Panc1 (cell line): ENCODE measurements around the gene MBD3. TPM values are rescaled to one million over a fixed set of nuclear protein-coding genes. Genes with fewer than 3 reads are reported as not detected.

Source experiments
- ATAC-seq: fragments of 200-7000 bp; cut with Tn5 transposase; 2 replicates; pipeline ENCODE4 v1.9.1; 2020; ENCODE audit warnings: mild to moderate bottlenecking, moderate library complexity
- BruUV-seq: library from RNA; stranded (reverse); fragments of 400-500 nt; replicated peaks from 2 replicates; lab custom pipeline; 2021; lab: Mats Ljungman, UMichigan
- CTCF ChIA-PET: fragments of 300-600 bp; sonication (Branson Sonifier 250); formaldehyde crosslinking; loops from one replicate; lab custom pipeline; 2022; ENCODE audit warnings: antibody characterized with exemption; lab: Charles Lee
- POLR2A ChIA-PET: fragments of 300-600 bp; sonication (Branson Sonifier 250); formaldehyde crosslinking; loops from one replicate; lab custom pipeline; 2022; ENCODE audit warnings: antibody characterized with exemption; lab: Charles Lee
- DNase-seq: peaks from one replicate; pipeline ENCODE4 v3.0.0-alpha.2; 2010; ENCODE audit warnings: low read depth, low spot score
- H3K27ac ChIP-seq: 2 replicates; pipeline ENCODE4 v1.5.1; 2011; ENCODE audit warnings: mild to moderate bottlenecking, low read length, inconsistent platforms
- H3K27me3 ChIP-seq: fragments of 200-500 bp; sonication (Bioruptor generic); 2 replicates; pipeline ENCODE4 v1.6.0; 2014; ENCODE audit warnings: low read length, inconsistent platforms; ENCODE audit not compliant: control insufficient read depth, insufficient read depth
- H3K36me3 ChIP-seq: fragments of 200-500 bp; sonication (Bioruptor generic); 2 replicates; pipeline ENCODE4 v1.5.1; 2014; ENCODE audit warnings: inconsistent platforms, mild to moderate bottlenecking, low read length, moderate library complexity; ENCODE audit not compliant: control insufficient read depth, insufficient read depth
- H3K4me1 ChIP-seq: 2 replicates; pipeline ENCODE4 v1.5.1; 2011; ENCODE audit warnings: inconsistent platforms, mild to moderate bottlenecking, low read length, moderate library complexity; ENCODE audit not compliant: control insufficient read depth, insufficient read depth
- H3K4me3 ChIP-seq, 2 experiments: 2 replicates each; pipeline ENCODE4 v1.5.1; 2011 to 2012; ENCODE audit warnings: low read depth in 2 of 2, low read length in 2 of 2, mild to moderate bottlenecking in 2 of 2, inconsistent platforms in 1 of 2, moderate library complexity in 1 of 2
- H3K9me3 ChIP-seq: fragments of 200-500 bp; sonication (Bioruptor generic); 2 replicates; pipeline ENCODE4 v1.5.1; 2014; ENCODE audit warnings: low read depth, mild to moderate bottlenecking, inconsistent platforms, low read length, moderate library complexity; ENCODE audit not compliant: control insufficient read depth, insufficient read depth
- POLR2AphosphoS5 ChIP-seq: IDR thresholded peaks from 2 replicates; pipeline ENCODE4 v1.6.1; 2012; ENCODE audit warnings: mild to moderate bottlenecking, low read depth, low read length, moderate library complexity
- SIN3A ChIP-seq: IDR thresholded peaks from 2 replicates; pipeline ENCODE4 v1.6.1; 2012; ENCODE audit warnings: low read depth, mild to moderate bottlenecking, low read length, moderate library complexity, borderline replicate concordance; ENCODE audit not compliant: insufficient read depth
- TCF7L2 ChIP-seq: IDR thresholded peaks from 2 replicates; pipeline ENCODE4 v1.6.1; 2011; ENCODE audit warnings: mild to moderate bottlenecking, low read depth, low read length, inconsistent platforms
- in situ Hi-C: cut with HindIII; loops from 2 replicates; pipeline ENCODE4 v1.10.0; 2016; ENCODE audit warnings: low sequenced_read_pairs, low pct_unique_long_range_greater_than_20kb
- intact Hi-C: fragments of 100-400 bp; cut with micrococcal nuclease; formaldehyde crosslinking; loops from one replicate; pipeline ENCODE4 v1.10.0; 2022; ENCODE audit not compliant: unreplicated experiment
- total RNA-seq: library from RNA; stranded (reverse); gene quantifications from one replicate; pipeline ENCODE4 v1.2.1, GENCODE V29; 2021; ENCODE audit not compliant: unreplicated experiment
- TF ChIP-seq, protein P1 (sequence below), 2 experiments: IDR thresholded peaks; 2 replicates each; pipeline ENCODE4 v1.6.1; 2011 to 2012; ENCODE audit warnings: low read depth in 2 of 2, control low read depth in 1 of 2, low read length in 1 of 2, mild to moderate bottlenecking in 1 of 2, moderate library complexity in 1 of 2; ENCODE audit not compliant: insufficient read depth in 1 of 2
- TF ChIP-seq, protein P2 (sequence below): fragments of 450-650 bp; IDR thresholded peaks from 2 replicates; pipeline ENCODE4 v1.5.1; 2017; ENCODE audit warnings: mild to moderate bottlenecking

The MBD3 gene
- total RNA-seq, 1 experiment from 2014 or later, result 139 TPM

DNA sequence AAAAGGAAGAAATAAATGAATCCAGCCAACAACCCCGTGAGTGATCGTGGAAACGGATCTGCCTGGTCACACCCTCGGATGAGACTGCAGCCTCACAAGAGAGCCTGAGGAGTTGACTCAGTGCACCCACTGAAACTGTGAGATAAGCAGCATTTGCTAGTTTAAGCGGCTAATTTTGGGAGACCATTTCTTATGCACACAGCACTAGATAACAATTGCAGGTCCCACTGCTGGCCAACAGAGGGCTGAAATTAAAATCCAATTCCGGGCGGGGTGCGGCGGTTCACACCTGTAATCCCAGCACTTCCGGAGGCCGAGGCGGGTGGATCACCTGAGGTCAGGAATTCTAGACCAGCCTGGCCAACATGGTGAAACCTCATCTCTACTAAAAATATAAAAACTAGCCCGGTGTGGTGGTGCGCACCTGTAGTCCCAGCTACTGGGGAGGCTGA lies 9.0 kb upstream of the MBD3 start:
- ATAC-seq (no peak), DNase-seq (no peak)
- H3K27me3 ChIP-seq, result no peaks in the 10 kb centered on the region
- in situ Hi-C loops, result no loop called here
- ChIA-PET POLR2A (no interaction called here), CTCF (interaction anchor here (0.6 kb wide), 1 partner anchor 21 kb away, joined by 3 read pairs; no protein-coding TSS in a partner anchor)
- no peak overlapping the region for H3K4me3 ChIP-seq
- TF ChIP-seq, protein P1, sequence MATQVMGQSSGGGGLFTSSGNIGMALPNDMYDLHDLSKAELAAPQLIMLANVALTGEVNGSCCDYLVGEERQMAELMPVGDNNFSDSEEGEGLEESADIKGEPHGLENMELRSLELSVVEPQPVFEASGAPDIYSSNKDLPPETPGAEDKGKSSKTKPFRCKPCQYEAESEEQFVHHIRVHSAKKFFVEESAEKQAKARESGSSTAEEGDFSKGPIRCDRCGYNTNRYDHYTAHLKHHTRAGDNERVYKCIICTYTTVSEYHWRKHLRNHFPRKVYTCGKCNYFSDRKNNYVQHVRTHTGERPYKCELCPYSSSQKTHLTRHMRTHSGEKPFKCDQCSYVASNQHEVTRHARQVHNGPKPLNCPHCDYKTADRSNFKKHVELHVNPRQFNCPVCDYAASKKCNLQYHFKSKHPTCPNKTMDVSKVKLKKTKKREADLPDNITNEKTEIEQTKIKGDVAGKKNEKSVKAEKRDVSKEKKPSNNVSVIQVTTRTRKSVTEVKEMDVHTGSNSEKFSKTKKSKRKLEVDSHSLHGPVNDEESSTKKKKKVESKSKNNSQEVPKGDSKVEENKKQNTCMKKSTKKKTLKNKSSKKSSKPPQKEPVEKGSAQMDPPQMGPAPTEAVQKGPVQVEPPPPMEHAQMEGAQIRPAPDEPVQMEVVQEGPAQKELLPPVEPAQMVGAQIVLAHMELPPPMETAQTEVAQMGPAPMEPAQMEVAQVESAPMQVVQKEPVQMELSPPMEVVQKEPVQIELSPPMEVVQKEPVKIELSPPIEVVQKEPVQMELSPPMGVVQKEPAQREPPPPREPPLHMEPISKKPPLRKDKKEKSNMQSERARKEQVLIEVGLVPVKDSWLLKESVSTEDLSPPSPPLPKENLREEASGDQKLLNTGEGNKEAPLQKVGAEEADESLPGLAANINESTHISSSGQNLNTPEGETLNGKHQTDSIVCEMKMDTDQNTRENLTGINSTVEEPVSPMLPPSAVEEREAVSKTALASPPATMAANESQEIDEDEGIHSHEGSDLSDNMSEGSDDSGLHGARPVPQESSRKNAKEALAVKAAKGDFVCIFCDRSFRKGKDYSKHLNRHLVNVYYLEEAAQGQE (IDR thresholded peaks at IDR 0.05; ENCODE audit: insufficient read depth in 1 of 2, low read depth in 2 of 2, low read length in 1 of 2), result no peak
- TF ChIP-seq POLR2AphosphoS5, result no peak
- TF ChIP-seq, protein P2, sequence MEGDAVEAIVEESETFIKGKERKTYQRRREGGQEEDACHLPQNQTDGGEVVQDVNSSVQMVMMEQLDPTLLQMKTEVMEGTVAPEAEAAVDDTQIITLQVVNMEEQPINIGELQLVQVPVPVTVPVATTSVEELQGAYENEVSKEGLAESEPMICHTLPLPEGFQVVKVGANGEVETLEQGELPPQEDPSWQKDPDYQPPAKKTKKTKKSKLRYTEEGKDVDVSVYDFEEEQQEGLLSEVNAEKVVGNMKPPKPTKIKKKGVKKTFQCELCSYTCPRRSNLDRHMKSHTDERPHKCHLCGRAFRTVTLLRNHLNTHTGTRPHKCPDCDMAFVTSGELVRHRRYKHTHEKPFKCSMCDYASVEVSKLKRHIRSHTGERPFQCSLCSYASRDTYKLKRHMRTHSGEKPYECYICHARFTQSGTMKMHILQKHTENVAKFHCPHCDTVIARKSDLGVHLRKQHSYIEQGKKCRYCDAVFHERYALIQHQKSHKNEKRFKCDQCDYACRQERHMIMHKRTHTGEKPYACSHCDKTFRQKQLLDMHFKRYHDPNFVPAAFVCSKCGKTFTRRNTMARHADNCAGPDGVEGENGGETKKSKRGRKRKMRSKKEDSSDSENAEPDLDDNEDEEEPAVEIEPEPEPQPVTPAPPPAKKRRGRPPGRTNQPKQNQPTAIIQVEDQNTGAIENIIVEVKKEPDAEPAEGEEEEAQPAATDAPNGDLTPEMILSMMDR, result no peak
- TF ChIP-seq TCF7L2, result no peak
- no peak for TF ChIP-seq SIN3A
- no peak overlapping the region for H3K27ac ChIP-seq
- H3K9me3 ChIP-seq, result no peaks in the 10 kb centered on the region
- BruUV-seq, result no TSS peak
- H3K4me1 ChIP-seq, result peaks cover 9% of the 10 kb centered on the region
- no peaks in the 10 kb centered on the region; the same call in 1 of the 2 replicates for H3K36me3 ChIP-seq
- intact Hi-C loops, result no loop called here

DNA sequence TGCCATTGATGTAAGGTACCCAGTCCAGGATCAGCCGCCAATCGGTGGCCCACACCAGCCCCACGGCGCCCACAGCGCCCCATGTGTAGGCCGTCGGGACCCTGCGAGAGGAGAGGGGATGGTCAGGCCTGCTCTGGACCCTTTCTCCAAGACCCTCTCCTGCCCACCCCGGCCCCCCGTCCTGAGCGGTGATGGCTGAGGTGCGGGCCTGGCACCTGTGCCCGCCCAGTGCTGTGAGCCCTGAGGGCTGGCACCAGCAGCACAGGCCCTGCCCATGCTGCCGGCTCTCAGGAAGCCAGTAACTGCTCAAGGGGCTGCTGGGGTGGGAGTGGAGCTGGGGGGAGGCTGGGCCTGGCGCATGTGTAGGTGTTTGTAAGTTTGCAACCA lies 6.8 kb upstream of the MBD3 start:
- Histone ChIP-seq H3K36me3 (no peaks in the 10 kb centered on the region), H3K4me3 (no peak overlapping the region), H3K27me3 (no peaks in the 10 kb centered on the region), H3K27ac (no peak overlapping the region), H3K4me1 (peaks cover 5% of the 10 kb centered on the region), H3K9me3 (no peaks in the 10 kb centered on the region)
- DNase-seq, result no peak
- intact Hi-C loops (no loop called here), in situ Hi-C loops (no loop called here)
- POLR2A ChIA-PET, result interaction anchor here (0.7 kb wide), 1 partner anchor 238 kb away, joined by 9 read pairs; no protein-coding TSS in a partner anchor
- no peak for ATAC-seq
- CTCF ChIA-PET, result no interaction called here
- TF ChIP-seq, protein P2, result no peak
- TF ChIP-seq, protein P1 (IDR thresholded peaks at IDR 0.05; ENCODE audit: insufficient read depth in 1 of 2, low read depth in 2 of 2, low read length in 1 of 2), result no peak
- TF ChIP-seq TCF7L2 (no peak), SIN3A (no peak), POLR2AphosphoS5 (no peak)
- no TSS peak for BruUV-seq
